ENCODE data around the gene PLK1.

GRCh38 chr16:23700093-23700492 is 21.4 kb downstream of the PLK1 start:
- TF ChIP-seq POLR2A (IDR thresholded peaks at IDR 0.05; ENCODE audit: low read length): no peak
- TF ChIP-seq GATA1 (IDR thresholded peaks at IDR 0.05; ENCODE audit: low read depth, low read length): no peak
